Measurements from ENCODE around the gene MAPK7. TPM values are rescaled to one million over a fixed set of nuclear protein-coding genes. Genes with fewer than 3 reads are reported as not detected.

Gene MAPK7
- total RNA-seq, 4 donors from 2014 or later: 29.5 to 62.4 (median 39.3) TPM

- 82% methylated on average over 8 of the region's 8 CpGs for WGBS, 2 donors
- TF ChIP-seq CTCF (IDR thresholded peaks at IDR 0.05) (no peak), POLR2A (IDR thresholded peaks at IDR 0.05) (no peak), EP300 (IDR thresholded peaks at IDR 0.05) (no peak)
- H3K4me1 ChIP-seq: peaks cover 4 to 28% (median 20%) of the 10 kb centered on the region in 4 donors
- no peaks in the 10 kb centered on the region for H3K36me3 ChIP-seq
- no peak overlapping the region for H3K27ac ChIP-seq
- no peak overlapping the region for H3K4me3 ChIP-seq
- H3K27me3 ChIP-seq: no peaks in the 10 kb centered on the region
- no peaks in the 10 kb centered on the region for H3K9me3 ChIP-seq
- DNase-seq (ENCODE audit: low spot score in 2 of 2): no peak
These were observed 23.2 kb downstream of the MAPK7 start for GRCh38 chr17:19401321-19402010.

- Histone ChIP-seq H3K4me3 (no peak overlapping the region), H3K27me3 (no peaks in the 10 kb centered on the region), H3K4me1 (peaks cover 4 to 28% (median 20%) of the 10 kb centered on the region in 4 donors), H3K9me3 (no peaks in the 10 kb centered on the region), H3K36me3 (no peaks in the 10 kb centered on the region), H3K27ac (peak overlapping the region in 1 of 4 donors; percentile 6)
- DNase-seq (ENCODE audit: low spot score in 2 of 2): no peak
- TF ChIP-seq CTCF (IDR thresholded peaks at IDR 0.05) (no peak), POLR2A (IDR thresholded peaks at IDR 0.05) (no peak), EP300 (IDR thresholded peaks at IDR 0.05) (no peak)
- 64 to 94% methylated on average over 1 of the region's 1 CpG for WGBS, 2 donors
These were observed 23.9 kb downstream of the MAPK7 start for GRCh38 chr17:19402171-19402570.

GRCh38 chr17:19403021-19403420 is 24.7 kb downstream of the MAPK7 start:
- no peak overlapping the region for H3K4me3 ChIP-seq
- WGBS, 2 donors: 89 to 96% methylated on average over 3 to 4 of the region's 4 CpGs
- H3K27me3 ChIP-seq: no peaks in the 10 kb centered on the region
- H3K9me3 ChIP-seq: no peaks in the 10 kb centered on the region
- H3K27ac ChIP-seq: no peak overlapping the region
- TF ChIP-seq POLR2A (IDR thresholded peaks at IDR 0.05) (no peak), CTCF (IDR thresholded peaks at IDR 0.05) (no peak), EP300 (IDR thresholded peaks at IDR 0.05) (no peak)
- H3K36me3 ChIP-seq: no peaks in the 10 kb centered on the region
- H3K4me1 ChIP-seq: peaks cover 4 to 22% (median 16%) of the 10 kb centered on the region in 4 donors
- DNase-seq (ENCODE audit: low spot score in 2 of 2): no peak

GRCh38 chr17:19404264-19404663 is 26.0 kb downstream of the MAPK7 start:
- Histone ChIP-seq H3K36me3 (no peaks in the 10 kb centered on the region), H3K27ac (no peak overlapping the region), H3K4me1 (peaks cover 0 to 9% (median 4%) of the 10 kb centered on the region in 4 donors), H3K9me3 (no peaks in the 10 kb centered on the region), H3K4me3 (no peak overlapping the region), H3K27me3 (no peaks in the 10 kb centered on the region)
- TF ChIP-seq EP300 (IDR thresholded peaks at IDR 0.05): no peak
- no peak for TF ChIP-seq POLR2A (IDR thresholded peaks at IDR 0.05)
- no peak for TF ChIP-seq CTCF (IDR thresholded peaks at IDR 0.05)
- DNase-seq (ENCODE audit: low spot score in 2 of 2): no peak
- 59 to 67% methylated on average over 1 of the region's 1 CpG for WGBS, 2 donors

GRCh38 chr17:19405114-19405513 is 26.8 kb downstream of the MAPK7 start:
- TF ChIP-seq CTCF (IDR thresholded peaks at IDR 0.05) (no peak), EP300 (IDR thresholded peaks at IDR 0.05) (no peak), POLR2A (IDR thresholded peaks at IDR 0.05) (no peak)
- H3K27me3 ChIP-seq: no peaks in the 10 kb centered on the region
- WGBS, 2 donors: 94 to 96% methylated on average over 5 of the region's 5 CpGs
- H3K4me3 ChIP-seq: no peak overlapping the region
- no peak overlapping the region for H3K27ac ChIP-seq
- H3K36me3 ChIP-seq: no peaks in the 10 kb centered on the region
- DNase-seq (ENCODE audit: low spot score in 2 of 2): no peak
- H3K4me1 ChIP-seq: peaks cover 0 to under 1% (median 0%) of the 10 kb centered on the region in 4 donors
- no peaks in the 10 kb centered on the region for H3K9me3 ChIP-seq
